Esophagus squamous epithelium (tissue), 5 donors: ENCODE measurements around the gene TCAP. TPM values are rescaled to one million over a fixed set of nuclear protein-coding genes. Genes with fewer than 3 reads are reported as not detected.

Experiments used
- DNase-seq: peaks from one replicate; lab custom pipeline; 2025; lab: John Stamatoyannopoulos, UW
- H3K27ac ChIP-seq, 4 donors: fragments of 200-600 bp; sonication (generic); one replicate each; pipeline ENCODE4 v1.5.1; 2016 to 2019; ENCODE audit warnings: mild to moderate bottlenecking in 1 of 4
- H3K27me3 ChIP-seq, 4 donors: fragments of 200-600 bp; sonication (generic); 1 replicate in 3 of 4; 2 replicates in 1 of 4; pipeline versions ENCODE4 v1.5.1 to v1.6.0; 2017 to 2021; ENCODE audit warnings: antibody characterized with exemption in 1 of 4
- H3K36me3 ChIP-seq, 3 donors: fragments of 200-600 bp; sonication (generic); one replicate each; pipeline ENCODE4 v1.5.1; 2016 to 2019
- H3K4me1 ChIP-seq, 3 donors: fragments of 200-600 bp; sonication (generic); one replicate each; pipeline ENCODE4 v1.5.1; 2017 to 2019
- H3K4me3 ChIP-seq, 4 donors: fragments of 200-600 bp; sonication (generic); 1 replicate in 3 of 4; 2 replicates in 1 of 4; pipeline ENCODE4 v1.5.1; 2016 to 2019; ENCODE audit warnings: mild to moderate bottlenecking in 2 of 4, moderate library complexity in 1 of 4
- H3K9me3 ChIP-seq, 3 donors: fragments of 200-600 bp; sonication (generic); one replicate each; pipeline ENCODE4 v1.5.1; 2016 to 2019
- POLR2A ChIP-seq, 4 donors: fragments of 450-650 bp; IDR thresholded peaks; one replicate each; pipeline ENCODE4 v1.6.1; 2017; ENCODE audit warnings: antibody characterized with exemption in 4 of 4, mild to moderate bottlenecking in 4 of 4, moderate library complexity in 3 of 4
- WGBS, 2 donors: methylation state at CpG; one replicate each; pipeline ENCODE4 v1.1.5; 2018; 5-methylcytosine and 5-hydroxymethylcytosine counted together
- intact Hi-C: fragments of 100-400 bp; cut with DNase I; formaldehyde crosslinking; loops from one replicate; pipeline ENCODE4 v1.15.0; 2022
- total RNA-seq, 4 donors: library from RNA; depleted of rRNA; stranded (reverse); fragments of >200 nt; gene quantifications; one replicate each; pipeline ENCODE4 v1.1.0, GENCODE V29; 2016
- TF ChIP-seq, protein P1 (sequence below), 6 experiments: fragments of 450-650 bp in 4 of 6; fragments of 200-600 bp in 2 of 6; sonication (generic) in 2 of 6; IDR thresholded peaks; one replicate each; pipeline ENCODE4 v1.5.1; 2016 to 2019; ENCODE audit warnings: antibody characterized with exemption in 6 of 6, mild to moderate bottlenecking in 4 of 6, moderate library complexity in 4 of 6
- donor health status: DM: yes; HTN: yes; CAD: no.

TCAP gene
- total RNA-seq, 4 donors from 2014 or later, result 0.11 to 0.57 (median 0.29) TPM

DNA sequence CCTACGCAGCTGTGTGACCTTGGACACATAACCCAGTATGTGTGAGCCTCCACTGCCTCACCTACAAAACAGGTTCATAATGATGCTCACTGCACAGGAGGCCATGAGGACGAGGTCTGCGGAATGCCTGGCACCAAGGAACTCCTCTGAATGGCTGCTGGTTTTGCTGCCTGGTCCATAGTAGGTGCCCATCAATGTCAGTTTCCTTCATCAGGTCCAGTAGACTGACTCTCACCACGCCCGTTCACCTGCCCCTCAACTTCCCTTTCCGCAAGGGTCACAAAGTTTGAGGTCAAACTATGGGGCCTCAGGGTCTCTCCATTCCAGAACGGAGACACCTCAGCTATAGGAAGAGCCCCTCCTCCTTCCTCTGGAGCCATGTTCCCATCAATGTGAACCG, 11.9 kb downstream of the TCAP start:
- WGBS, 2 donors, result 81 to 89% methylated on average over 5 to 6 of the region's 8 CpGs
- peak overlapping the region in 3 of 4 donors; percentile 33 to 58 (median 53) for H3K27ac ChIP-seq
- TF ChIP-seq, protein P1, sequence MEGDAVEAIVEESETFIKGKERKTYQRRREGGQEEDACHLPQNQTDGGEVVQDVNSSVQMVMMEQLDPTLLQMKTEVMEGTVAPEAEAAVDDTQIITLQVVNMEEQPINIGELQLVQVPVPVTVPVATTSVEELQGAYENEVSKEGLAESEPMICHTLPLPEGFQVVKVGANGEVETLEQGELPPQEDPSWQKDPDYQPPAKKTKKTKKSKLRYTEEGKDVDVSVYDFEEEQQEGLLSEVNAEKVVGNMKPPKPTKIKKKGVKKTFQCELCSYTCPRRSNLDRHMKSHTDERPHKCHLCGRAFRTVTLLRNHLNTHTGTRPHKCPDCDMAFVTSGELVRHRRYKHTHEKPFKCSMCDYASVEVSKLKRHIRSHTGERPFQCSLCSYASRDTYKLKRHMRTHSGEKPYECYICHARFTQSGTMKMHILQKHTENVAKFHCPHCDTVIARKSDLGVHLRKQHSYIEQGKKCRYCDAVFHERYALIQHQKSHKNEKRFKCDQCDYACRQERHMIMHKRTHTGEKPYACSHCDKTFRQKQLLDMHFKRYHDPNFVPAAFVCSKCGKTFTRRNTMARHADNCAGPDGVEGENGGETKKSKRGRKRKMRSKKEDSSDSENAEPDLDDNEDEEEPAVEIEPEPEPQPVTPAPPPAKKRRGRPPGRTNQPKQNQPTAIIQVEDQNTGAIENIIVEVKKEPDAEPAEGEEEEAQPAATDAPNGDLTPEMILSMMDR (IDR thresholded peaks at IDR 0.05), result no peak
- TF ChIP-seq POLR2A (IDR thresholded peaks at IDR 0.05), result no peak

DNA sequence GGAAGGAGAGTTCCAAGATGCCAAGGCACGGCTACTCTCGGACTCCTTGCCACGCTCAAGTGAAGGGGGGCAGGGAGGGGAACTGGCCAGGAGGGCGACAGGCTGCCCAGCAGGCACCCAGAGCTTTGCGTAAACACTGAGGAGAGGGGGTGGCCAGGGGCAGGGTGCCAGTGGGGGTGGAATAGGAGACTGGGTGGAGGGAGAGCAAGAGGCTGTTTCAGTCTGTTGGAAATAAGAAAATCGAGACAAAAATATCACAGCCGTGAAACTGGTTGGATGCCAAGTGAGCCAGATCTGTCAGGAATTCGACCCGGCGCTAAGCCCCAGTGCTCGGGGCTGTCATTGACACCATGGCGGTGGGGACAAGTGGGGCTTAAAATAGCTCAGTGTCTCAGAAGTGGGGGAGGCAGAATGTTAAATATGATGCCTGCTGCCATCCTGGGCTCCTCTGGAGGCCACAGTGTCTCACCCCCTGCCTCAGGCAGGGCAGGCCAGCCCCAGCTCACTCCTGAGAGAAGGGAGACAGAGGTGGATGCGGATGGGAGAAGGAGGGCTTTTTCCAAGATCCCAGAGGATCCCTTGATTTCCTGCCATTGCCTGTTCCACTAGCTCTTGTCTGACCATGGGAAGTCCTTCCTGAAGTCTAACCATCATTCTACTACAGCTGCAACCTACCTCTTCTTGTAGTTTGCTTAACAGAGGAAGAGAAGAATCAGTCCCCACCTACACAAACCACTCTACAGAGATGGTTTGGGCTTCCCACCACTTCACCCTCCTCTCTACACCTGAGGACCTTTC, 12.6 kb downstream of the TCAP start:
- TF ChIP-seq, protein P1 (IDR thresholded peaks at IDR 0.05), result no peak
- TF ChIP-seq POLR2A (IDR thresholded peaks at IDR 0.05), result no peak
- H3K27ac ChIP-seq, result peak overlapping the region in 3 of 4 donors; percentile 33 to 58 (median 53)
- H3K36me3 ChIP-seq, result peaks cover 0 to 59% (median 0%) of the 10 kb centered on the region in 3 donors
- WGBS, 2 donors, result 63 to 70% methylated on average over 12 to 13 of the region's 13 CpGs
- DNase-seq, result no peak
- no peaks in the 10 kb centered on the region for H3K9me3 ChIP-seq
- H3K4me3 ChIP-seq, result no peak overlapping the region
- H3K4me1 ChIP-seq, result peaks cover 19 to 66% (median 29%) of the 10 kb centered on the region in 3 donors
- intact Hi-C loops, result no loop called here
- no peaks in the 10 kb centered on the region for H3K27me3 ChIP-seq

More for the DNA sequence above, 11.9 kb downstream of the TCAP start:
- Histone ChIP-seq H3K27me3 (no peaks in the 10 kb centered on the region), H3K4me1 (peaks cover 20 to 73% (median 33%) of the 10 kb centered on the region in 3 donors), H3K36me3 (peaks cover 0 to 54% (median 0%) of the 10 kb centered on the region in 3 donors), H3K4me3 (no peak overlapping the region), H3K9me3 (no peaks in the 10 kb centered on the region)
- intact Hi-C loops, result no loop called here
- no peak for DNase-seq

DNA sequence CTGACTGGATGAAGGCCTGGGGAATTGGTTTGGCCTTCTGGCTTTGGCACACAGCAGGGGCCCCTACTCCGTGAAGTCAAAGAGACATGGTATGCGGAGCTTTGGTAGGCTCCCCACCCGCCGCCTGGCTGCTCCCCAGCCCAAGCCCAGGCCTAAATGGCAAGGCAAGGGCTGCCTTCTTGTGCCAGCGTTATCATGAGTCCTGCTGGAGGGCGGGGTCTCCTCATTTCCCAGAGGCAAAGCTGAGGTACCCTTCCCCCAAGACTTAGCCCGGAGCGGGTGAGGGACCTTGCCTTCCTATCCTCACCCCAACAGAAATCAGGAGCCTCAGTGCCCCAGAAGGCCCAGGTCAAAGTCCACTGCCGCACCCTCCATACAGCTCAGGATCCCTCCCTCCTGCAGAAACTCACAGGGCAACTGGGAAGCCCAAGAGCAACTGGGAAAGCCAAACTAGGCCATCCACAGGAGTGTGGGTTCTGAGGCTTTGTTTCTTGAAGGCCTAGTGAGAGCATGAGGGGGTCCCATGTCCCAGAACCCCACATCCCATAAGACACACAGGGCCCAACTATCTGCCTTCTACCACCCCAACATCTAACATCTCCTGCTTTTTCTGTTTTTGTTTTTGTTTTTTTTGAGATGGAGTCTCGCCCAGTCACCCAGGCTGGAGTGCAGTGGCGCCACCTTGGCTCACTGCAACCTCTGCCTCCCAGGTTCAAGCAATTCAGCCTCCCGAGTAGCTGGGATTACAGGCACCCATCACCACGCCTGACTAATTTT, 13.4 kb downstream of the TCAP start:
- H3K27ac ChIP-seq, result peak overlapping the region in 3 of 4 donors; percentile 33 to 58 (median 53)
- H3K4me1 ChIP-seq, result peaks cover 19 to 65% (median 29%) of the 10 kb centered on the region in 3 donors
- no peak overlapping the region for H3K4me3 ChIP-seq
- TF ChIP-seq, protein P1 (IDR thresholded peaks at IDR 0.05), result no peak
- TF ChIP-seq POLR2A (IDR thresholded peaks at IDR 0.05), result no peak
- H3K36me3 ChIP-seq, result peaks cover 0 to 67% (median 3%) of the 10 kb centered on the region in 3 donors
- H3K9me3 ChIP-seq, result no peaks in the 10 kb centered on the region
- intact Hi-C loops, result no loop called here
- 76 to 90% methylated on average over 7 of the region's 13 CpGs for WGBS, 2 donors
- DNase-seq, result no peak
- H3K27me3 ChIP-seq, result no peaks in the 10 kb centered on the region

DNA sequence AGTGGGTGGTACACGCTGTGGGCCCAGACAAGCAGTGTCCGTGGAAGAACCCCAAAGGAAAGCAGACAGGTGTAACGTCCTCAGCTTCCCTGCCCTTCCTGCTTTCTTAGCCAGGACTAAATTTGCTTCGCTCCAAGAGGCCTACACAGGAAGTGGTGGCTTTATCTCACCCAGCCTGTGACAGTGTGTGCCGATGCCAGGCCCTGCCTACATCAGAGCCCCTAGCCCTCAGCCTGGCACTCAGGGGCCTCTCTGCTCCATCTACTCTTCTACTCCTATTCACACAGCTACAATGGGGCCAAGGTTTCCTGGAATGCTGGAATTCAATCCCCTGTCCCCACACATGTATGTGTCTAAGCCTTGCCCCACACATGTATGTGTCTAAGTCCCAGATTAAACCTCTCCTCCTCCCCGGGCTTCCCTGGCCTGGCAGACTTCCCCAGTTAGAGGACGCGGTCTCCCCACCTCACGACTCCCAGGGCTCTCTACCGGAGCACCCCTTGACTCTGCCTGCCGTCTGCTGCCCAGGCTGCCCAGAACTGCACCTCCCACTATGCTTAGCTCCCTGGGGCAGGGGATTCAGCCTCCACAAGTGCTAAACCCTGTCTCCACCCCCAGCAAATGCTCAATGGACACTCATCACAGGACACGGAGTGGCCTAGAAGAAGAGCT, 14.5 kb downstream of the TCAP start:
- intact Hi-C loops, result no loop called here
- H3K27ac ChIP-seq, result peak overlapping the region in 2 of 4 donors; percentile 9 to 17
- peaks cover 15 to 61% (median 24%) of the 10 kb centered on the region in 3 donors for H3K4me1 ChIP-seq

More for the DNA sequence above, 14.5 kb downstream of the TCAP start:
- TF ChIP-seq, protein P1 (IDR thresholded peaks at IDR 0.05), result no peak
- no peak for TF ChIP-seq POLR2A (IDR thresholded peaks at IDR 0.05)
- Histone ChIP-seq H3K9me3 (no peaks in the 10 kb centered on the region), H3K4me3 (no peak overlapping the region), H3K27me3 (no peaks in the 10 kb centered on the region), H3K36me3 (peaks cover 0 to 78% (median 5%) of the 10 kb centered on the region in 3 donors)
- no peak for DNase-seq
- 62 to 70% methylated on average over 8 to 9 of the region's 12 CpGs for WGBS, 2 donors
